ENCODE results near the gene SETBP1. TPM values are rescaled to one million over a fixed set of nuclear protein-coding genes. Genes with fewer than 3 reads are reported as not detected.

The SETBP1 gene
- total RNA-seq, 1 donor from 2014 or later, result 12.4 TPM

GRCh38 chr18:44789710-44790109 lies 109.0 kb downstream of the SETBP1 start:
- H3K27ac ChIP-seq (ENCODE audit: low read depth, low read length), result no peak overlapping the region
- no peak for FAIRE-seq
- H3K4me3 ChIP-seq (ENCODE audit: insufficient read depth, low read depth, low read length), result no peak overlapping the region

GRCh38 chr18:44790860-44791259 lies 110.2 kb downstream of the SETBP1 start:
- no peaks in the 10 kb centered on the region for H3K36me3 ChIP-seq (ENCODE audit: insufficient read depth, low read length)
- H3K4me3 Mint-ChIP-seq (ENCODE audit: unreplicated experiment), result no peak overlapping the region
- peaks cover 19% of the 10 kb centered on the region for H3K4me1 ChIP-seq (ENCODE audit: insufficient read depth, low read length)
- H2AFZ ChIP-seq (ENCODE audit: low read depth, low read length), result no peak overlapping the region
- H3K9me3 Mint-ChIP-seq (ENCODE audit: unreplicated experiment), result peaks cover 1% of the 10 kb centered on the region
- no peak overlapping the region for H3K27ac Mint-ChIP-seq (ENCODE audit: unreplicated experiment)
- FAIRE-seq (no peak), DNase-seq (ENCODE audit: low read depth) (no peak)
- no peak overlapping the region for H3K27ac ChIP-seq (ENCODE audit: low read depth, low read length)
- H3K4me3 ChIP-seq (ENCODE audit: insufficient read depth, low read depth, low read length), result no peak overlapping the region
- H3K36me3 Mint-ChIP-seq (ENCODE audit: low read depth, unreplicated experiment), result no peaks in the 10 kb centered on the region
- no peaks in the 10 kb centered on the region for H4K20me1 ChIP-seq (ENCODE audit: insufficient read depth, low read length)
- H3K4me2 ChIP-seq (ENCODE audit: low read length), result no peak overlapping the region
- no peak overlapping the region for H3K9ac ChIP-seq (ENCODE audit: low read length)
- no peaks in the 10 kb centered on the region for H3K27me3 ChIP-seq (ENCODE audit: insufficient read depth, low read length)
- no peaks in the 10 kb centered on the region for H3K9me3 ChIP-seq (ENCODE audit: insufficient read depth, low read depth, low read length)
- peaks cover 59% of the 10 kb centered on the region for H3K4me1 Mint-ChIP-seq (ENCODE audit: low read depth, unreplicated experiment)
- TF ChIP-seq CTCF (IDR thresholded peaks at IDR 0.05; ENCODE audit: insufficient read depth, low read depth, low read length) (no peak), EZH2 (IDR thresholded peaks at IDR 0.05; ENCODE audit: insufficient read depth, low read length) (no peak)
- H3K79me2 ChIP-seq (ENCODE audit: insufficient read depth, low read length), result no peaks in the 10 kb centered on the region
- no peaks in the 10 kb centered on the region for H3K27me3 Mint-ChIP-seq (ENCODE audit: low read depth, unreplicated experiment)

More at GRCh38 chr18:44789710-44790109, 109.0 kb downstream of the SETBP1 start:
- no peaks in the 10 kb centered on the region for H3K36me3 ChIP-seq (ENCODE audit: insufficient read depth, low read length)
- TF ChIP-seq EZH2 (IDR thresholded peaks at IDR 0.05; ENCODE audit: insufficient read depth, low read length), result no peak
- no peak for TF ChIP-seq CTCF (IDR thresholded peaks at IDR 0.05; ENCODE audit: insufficient read depth, low read depth, low read length)
- no peaks in the 10 kb centered on the region for H3K79me2 ChIP-seq (ENCODE audit: insufficient read depth, low read length)
- Mint-ChIP-seq H3K9me3 (ENCODE audit: unreplicated experiment) (peaks cover 1% of the 10 kb centered on the region), H3K27ac (ENCODE audit: unreplicated experiment) (peak overlapping the region; percentile 90), H3K4me3 (ENCODE audit: unreplicated experiment) (no peak overlapping the region), H3K27me3 (ENCODE audit: low read depth, unreplicated experiment) (no peaks in the 10 kb centered on the region), H3K36me3 (ENCODE audit: low read depth, unreplicated experiment) (no peaks in the 10 kb centered on the region), H3K4me1 (ENCODE audit: low read depth, unreplicated experiment) (peaks cover 59% of the 10 kb centered on the region)
- H3K9me3 ChIP-seq (ENCODE audit: insufficient read depth, low read depth, low read length), result no peaks in the 10 kb centered on the region
- DNase-seq (ENCODE audit: low read depth), result peak; percentile 50
- H4K20me1 ChIP-seq (ENCODE audit: insufficient read depth, low read length), result no peaks in the 10 kb centered on the region
- H3K4me2 ChIP-seq (ENCODE audit: low read length), result no peak overlapping the region
- H3K27me3 ChIP-seq (ENCODE audit: insufficient read depth, low read length), result no peaks in the 10 kb centered on the region
- H2AFZ ChIP-seq (ENCODE audit: low read depth, low read length), result no peak overlapping the region
- peaks cover 19% of the 10 kb centered on the region for H3K4me1 ChIP-seq (ENCODE audit: insufficient read depth, low read length)
- H3K9ac ChIP-seq (ENCODE audit: low read length), result no peak overlapping the region

- H3K27me3 Mint-ChIP-seq (ENCODE audit: low read depth, unreplicated experiment), result no peaks in the 10 kb centered on the region
- H3K36me3 Mint-ChIP-seq (ENCODE audit: low read depth, unreplicated experiment), result no peaks in the 10 kb centered on the region
- peak; percentile 14 for DNase-seq (ENCODE audit: low read depth)
- H2AFZ ChIP-seq (ENCODE audit: low read depth, low read length), result no peak overlapping the region
- no peaks in the 10 kb centered on the region for H3K79me2 ChIP-seq (ENCODE audit: insufficient read depth, low read length)
- no peak for TF ChIP-seq CTCF (IDR thresholded peaks at IDR 0.05; ENCODE audit: insufficient read depth, low read depth, low read length)
- no peak overlapping the region for H3K4me3 ChIP-seq (ENCODE audit: insufficient read depth, low read depth, low read length)
- H3K4me1 ChIP-seq (ENCODE audit: insufficient read depth, low read length), result peaks cover 19% of the 10 kb centered on the region
- no peaks in the 10 kb centered on the region for H4K20me1 ChIP-seq (ENCODE audit: insufficient read depth, low read length)
- H3K9ac ChIP-seq (ENCODE audit: low read length), result no peak overlapping the region
- peaks cover 62% of the 10 kb centered on the region for H3K4me1 Mint-ChIP-seq (ENCODE audit: low read depth, unreplicated experiment)
- H3K36me3 ChIP-seq (ENCODE audit: insufficient read depth, low read length), result no peaks in the 10 kb centered on the region
- H3K9me3 Mint-ChIP-seq (ENCODE audit: unreplicated experiment), result peaks cover 1% of the 10 kb centered on the region
- no peak overlapping the region for H3K27ac ChIP-seq (ENCODE audit: low read depth, low read length)
- H3K27ac Mint-ChIP-seq (ENCODE audit: unreplicated experiment), result peak overlapping the region; percentile 78
- H3K4me2 ChIP-seq (ENCODE audit: low read length), result no peak overlapping the region
- FAIRE-seq, result no peak
- no peaks in the 10 kb centered on the region for H3K27me3 ChIP-seq (ENCODE audit: insufficient read depth, low read length)
- H3K4me3 Mint-ChIP-seq (ENCODE audit: unreplicated experiment), result no peak overlapping the region
- H3K9me3 ChIP-seq (ENCODE audit: insufficient read depth, low read depth, low read length), result no peaks in the 10 kb centered on the region
Observed at GRCh38 chr18:44791520-44791919, 110.8 kb downstream of the SETBP1 start.

All from astrocyte (in vitro differentiated cells and primary cell).